HepG2 (cell line): ENCODE measurements around the gene ADAMTS2. TPM values are rescaled to one million over a fixed set of nuclear protein-coding genes. Genes with fewer than 3 reads are reported as not detected.

Experiments used
- ATAC-seq: fragments of 200-7000 bp; cut with Tn5 transposase; 3 replicates; pipeline ENCODE4 v1.9.1; 2020; ENCODE audit warnings: mild to moderate bottlenecking, moderate library complexity
- BruUV-seq: library from RNA; stranded (reverse); fragments of 400-500 nt; replicated peaks from 2 replicates; lab custom pipeline; 2021; lab: Mats Ljungman, UMichigan
- CTCF ChIA-PET: fragments of 300-600 bp; formaldehyde crosslinking; extraction: SDS; loops from one replicate; lab custom pipeline; 2021; ENCODE audit warnings: low total read pairs, inconsistent platforms, low intra/inter-chr PET ratio; lab: Yijun Ruan, JAX
- POLR2A ChIA-PET: fragments of 350-600 bp; sonication (Branson Sonifier 250); formaldehyde crosslinking; loops from one replicate; lab custom pipeline; 2020; ENCODE audit warnings: antibody characterized with exemption, inconsistent platforms; lab: Yijun Ruan, JAX
- DNase-seq: peaks from one replicate; pipeline ENCODE4 v3.0.0-alpha.2; 2015; ENCODE audit warnings: low spot score
- FAIRE-seq: peaks from 3 replicates; lab custom pipeline; 2011; peaks lifted over from hg19 to GRCh38; lab: Jason Lieb, UNC
- H2AFZ ChIP-seq: one replicate; pipeline ENCODE4 v1.6.1; 2011; ENCODE audit warnings: low read length, inconsistent platforms
- H3K27ac ChIP-seq: fragments of 300-600 bp; 3 replicates; pipeline ENCODE4 v1.8.0; 2011; ENCODE audit warnings: mixed run types, mild to moderate bottlenecking, mixed read lengths, low read length, inconsistent platforms; ENCODE audit not compliant: insufficient read depth; ENCODE audit errors: extremely low read length
- H3K27me3 ChIP-seq, 2 experiments: fragments of 200-600 bp in 1 of 2; 2 replicates in 1 of 2; 3 replicates in 1 of 2; pipeline versions ENCODE4 v1.6.0 to v1.8.0; 2011; ENCODE audit warnings: low read length in 2 of 2, mild to moderate bottlenecking in 2 of 2, moderate library complexity in 2 of 2, inconsistent platforms in 1 of 2; ENCODE audit not compliant: insufficient read depth in 2 of 2, control insufficient read depth in 1 of 2
- H3K36me3 ChIP-seq, 2 experiments: fragments of 200-600 bp in 1 of 2; replicated peaks in 1 of 2; 2 replicates in 1 of 2; 3 replicates in 1 of 2; pipeline versions ENCODE4 v1.5.1 to v1.8.0; 2011; ENCODE audit warnings: low read length in 2 of 2, inconsistent platforms in 1 of 2; ENCODE audit not compliant: insufficient read depth in 2 of 2, control insufficient read depth in 1 of 2
- H3K4me1 ChIP-seq: 2 replicates; pipeline ENCODE4 v1.5.1; 2012; ENCODE audit warnings: low read length, inconsistent platforms; ENCODE audit not compliant: insufficient read depth
- H3K4me2 ChIP-seq: 2 replicates; pipeline ENCODE4 v1.6.0; 2011; ENCODE audit warnings: low read depth, low read length, inconsistent platforms
- H3K4me3 ChIP-seq, 3 experiments: fragments of 200-600 bp in 1 of 3; sonication (generic), shearing (Covaris generic) in 1 of 3; replicated peaks in 1 of 3; 2 replicates each; pipeline ENCODE4 v1.5.1; 2011 to 2016; ENCODE audit warnings: low read length in 3 of 3, inconsistent platforms in 2 of 3, low read depth in 2 of 3, mild to moderate bottlenecking in 2 of 3, control low read depth in 1 of 3, mixed read lengths in 1 of 3; ENCODE audit not compliant: insufficient read depth in 1 of 3
- H3K79me2 ChIP-seq: one replicate; pipeline ENCODE4 v1.6.1; 2011; ENCODE audit warnings: low read length, inconsistent platforms; ENCODE audit not compliant: insufficient read depth
- H3K9ac ChIP-seq: 2 replicates; pipeline ENCODE4 v1.6.0; 2011; ENCODE audit warnings: mild to moderate bottlenecking, low read depth, low read length, inconsistent platforms; ENCODE audit not compliant: insufficient read depth
- H3K9me3 ChIP-seq: 2 replicates; pipeline ENCODE4 v1.5.1; 2012; ENCODE audit warnings: mild to moderate bottlenecking, low read length
- H4K20me1 ChIP-seq: 2 replicates; pipeline ENCODE4 v1.6.0; 2011; ENCODE audit warnings: inconsistent platforms, mild to moderate bottlenecking, low read length, moderate library complexity; ENCODE audit not compliant: insufficient read depth
- PITX1 ChIP-seq: sonication (generic); formaldehyde crosslinking; IDR thresholded peaks from 2 replicates; pipeline ENCODE4 v1.5.1; 2020; ENCODE audit warnings: mild to moderate bottlenecking, missing genetic modification reagents
- RFXANK ChIP-seq: IDR thresholded peaks from 2 replicates; pipeline ENCODE4 v1.6.1; 2016
- ZMYM2 ChIP-seq: sonication (generic); formaldehyde crosslinking; IDR thresholded peaks from 2 replicates; pipeline ENCODE4 v1.8.0; 2022; ENCODE audit warnings: mild to moderate bottlenecking, missing genetic modification reagents
- ZNF180 ChIP-seq: sonication (generic); formaldehyde crosslinking; IDR thresholded peaks from 2 replicates; pipeline ENCODE4 v1.4.0; 2020; ENCODE audit warnings: low read depth, missing genetic modification reagents, borderline replicate concordance
- ZNF570 ChIP-seq: sonication (generic); formaldehyde crosslinking; IDR thresholded peaks from 2 replicates; pipeline ENCODE4 v1.4.0; 2020; ENCODE audit warnings: mild to moderate bottlenecking, missing genetic modification reagents, borderline replicate concordance
- WGBS: methylation state at CpG from one replicate; pipeline ENCODE4 v1.1.6; 2017; ENCODE audit warnings: low lambda C conversion rate; 5-methylcytosine and 5-hydroxymethylcytosine counted together
- in situ Hi-C: cut with HindIII; loops from 2 replicates; pipeline ENCODE4 v1.10.0; 2017; ENCODE audit warnings: low pct_unique_long_range_greater_than_20kb; ENCODE audit not compliant: extremely low pct_ligation_motif_present
- intact Hi-C: fragments of 100-400 bp; cut with micrococcal nuclease; formaldehyde crosslinking; loops from one replicate; pipeline ENCODE4 v1.10.0; 2022; ENCODE audit not compliant: unreplicated experiment
- polyA plus RNA-seq, 8 experiments: library from polyadenylated mRNA; depleted of rRNA in 3 of 8; stranded (reverse) in 7 of 8; unstranded in 1 of 8; fragments of >200 nt; fragmentation: Illumina TruSeq in 4 of 8; extraction: Trizol in 4 of 8; gene quantifications; 2 replicates each; pipeline versions ENCODE4 v1.2.1 to v1.2.3, GENCODE V29; 2011 to 2016; ENCODE audit warnings: low read depth in 4 of 8, missing spikeins in 1 of 8, mixed read lengths in 1 of 8; ENCODE audit not compliant: insufficient read depth in 1 of 8
- total RNA-seq, 5 experiments: library from RNA; depleted of rRNA; stranded (reverse); fragments of >200 nt; fragmentation: Illumina TruSeq; extraction: Trizol; gene quantifications; 2 replicates each; pipeline ENCODE4 v1.2.3, GENCODE V29; 2016; ENCODE audit warnings: low read depth in 1 of 5
- TF ChIP-seq, protein P1 (sequence below): IDR thresholded peaks from 2 replicates; pipeline ENCODE4 v1.6.1; 2016; ENCODE audit warnings: low read depth
- TF ChIP-seq, protein P2 (sequence below): sonication (generic); formaldehyde crosslinking; IDR thresholded peaks from 2 replicates; pipeline ENCODE4 v1.5.0; 2020; ENCODE audit warnings: missing genetic modification reagents

Gene ADAMTS2
- total and polyA plus RNA-seq, 2 of the 13 experiments (the other 11 are each of a cell fraction or from before 2014, with no cell fraction given), result 0.24 to 3.5 TPM

DNA sequence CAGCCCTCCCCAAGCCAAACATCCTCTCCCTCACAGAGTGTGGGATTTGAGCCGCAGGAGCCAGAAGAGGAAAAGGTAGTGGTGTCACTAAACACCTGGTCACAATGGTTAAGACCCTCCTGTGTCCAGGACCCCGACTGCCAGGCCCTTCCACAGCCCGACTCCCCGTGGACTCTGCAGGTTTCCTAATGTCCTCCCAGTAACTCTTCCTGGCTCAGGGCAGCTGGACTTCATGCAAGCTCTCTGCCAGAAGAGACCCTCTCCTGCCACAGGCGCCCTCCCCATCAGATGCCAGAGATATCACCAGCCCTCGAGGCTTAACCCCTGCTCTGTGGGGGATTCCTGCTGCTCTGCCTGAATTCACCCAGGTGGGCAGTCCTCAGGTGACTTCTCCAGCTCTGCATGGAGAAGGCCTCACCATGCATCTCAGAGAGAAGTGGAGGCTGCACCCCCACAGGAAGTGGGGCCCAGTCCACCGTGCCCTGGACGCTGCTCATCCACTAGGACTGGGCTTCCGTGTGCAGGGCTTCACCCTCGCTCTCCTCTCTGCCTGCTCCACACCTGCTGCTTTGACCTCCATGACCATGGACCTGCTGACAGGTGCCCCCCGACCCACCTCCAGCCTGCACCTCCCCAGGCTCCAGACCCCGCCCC, 111.2 kb downstream of the ADAMTS2 start:
- Histone ChIP-seq H3K4me2 (no peak overlapping the region), H3K4me3 (no peak overlapping the region), H3K9ac (no peak overlapping the region), H3K9me3 (no peaks in the 10 kb centered on the region), H3K4me1 (no peaks in the 10 kb centered on the region), H3K36me3 (no peaks in the 10 kb centered on the region), H3K27me3 (peaks cover 0 to 6% of the 10 kb centered on the region in 2 experiments; a peak in 2 of 5 replicates)
- WGBS, result 0% methylated on average over 1 of the region's 12 CpGs
- FAIRE-seq (no peak), ATAC-seq (no peak), DNase-seq (no peak)
- intact Hi-C loops (no loop called here), in situ Hi-C loops (no loop called here)
- ChIA-PET CTCF (no interaction called here), POLR2A (no interaction called here)
- BruUV-seq, result no TSS peak
- TF ChIP-seq, protein P1, sequence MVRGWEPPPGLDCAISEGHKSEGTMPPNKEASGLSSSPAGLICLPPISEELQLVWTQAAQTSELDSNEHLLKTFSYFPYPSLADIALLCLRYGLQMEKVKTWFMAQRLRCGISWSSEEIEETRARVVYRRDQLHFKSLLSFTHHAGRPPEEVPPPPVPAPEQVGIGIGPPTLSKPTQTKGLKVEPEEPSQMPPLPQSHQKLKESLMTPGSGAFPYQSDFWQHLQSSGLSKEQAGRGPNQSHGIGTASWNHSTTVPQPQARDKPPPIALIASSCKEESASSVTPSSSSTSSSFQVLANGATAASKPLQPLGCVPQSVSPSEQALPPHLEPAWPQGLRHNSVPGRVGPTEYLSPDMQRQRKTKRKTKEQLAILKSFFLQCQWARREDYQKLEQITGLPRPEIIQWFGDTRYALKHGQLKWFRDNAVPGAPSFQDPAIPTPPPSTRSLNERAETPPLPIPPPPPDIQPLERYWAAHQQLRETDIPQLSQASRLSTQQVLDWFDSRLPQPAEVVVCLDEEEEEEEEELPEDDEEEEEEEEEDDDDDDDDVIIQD (CRISPR knock-in tag), result no peak
- TF ChIP-seq ZNF570 (CRISPR knock-in tag), result no peak
- TF ChIP-seq, protein P2, sequence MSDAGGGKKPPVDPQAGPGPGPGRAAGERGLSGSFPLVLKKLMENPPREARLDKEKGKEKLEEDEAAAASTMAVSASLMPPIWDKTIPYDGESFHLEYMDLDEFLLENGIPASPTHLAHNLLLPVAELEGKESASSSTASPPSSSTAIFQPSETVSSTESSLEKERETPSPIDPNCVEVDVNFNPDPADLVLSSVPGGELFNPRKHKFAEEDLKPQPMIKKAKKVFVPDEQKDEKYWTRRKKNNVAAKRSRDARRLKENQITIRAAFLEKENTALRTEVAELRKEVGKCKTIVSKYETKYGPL, result no peak
- no peak for TF ChIP-seq PITX1 (CRISPR knock-in tag)
- TF ChIP-seq ZMYM2 (CRISPR knock-in tag), result no peak
- no peak for TF ChIP-seq RFXANK (CRISPR knock-in tag)
- no peak for TF ChIP-seq ZNF180 (CRISPR knock-in tag)
- TF ChIP-seq, all 625 proteins: peak for 0
- no peak overlapping the region for H3K27ac ChIP-seq
- no peak overlapping the region for H2AFZ ChIP-seq
- no peaks in the 10 kb centered on the region for H4K20me1 ChIP-seq
- no peaks in the 10 kb centered on the region for H3K79me2 ChIP-seq
